ENCODE results near the gene NUDT8. TPM values are rescaled to one million over a fixed set of nuclear protein-coding genes. Genes with fewer than 3 reads are reported as not detected.
"Not testable (repeated sequence)": the region's sequence is repeated elsewhere in the genome, so short reads cannot be mapped to it uniquely, and the experiment has no call there.

Gene NUDT8
- total RNA-seq, 1 donor from 2014 or later: 0.62 TPM

GRCh38 chr11:67627812-67628624 lies 1.7 kb downstream of the NUDT8 start:
- DNase-seq: no peak

GRCh38 chr11:67627441-67627811 lies 2.3 kb downstream of the NUDT8 start:
- DNase-seq: no peak

- no peak for DNase-seq
These were observed 2.8 kb downstream of the NUDT8 start for GRCh38 chr11:67626970-67627369.

GRCh38 chr11:67626131-67626833 lies 3.5 kb downstream of the NUDT8 start:
- DNase-seq: not testable (repeated sequence)

- not testable (repeated sequence) for DNase-seq
These were observed 5.9 kb downstream of the NUDT8 start for GRCh38 chr11:67623795-67624194.

- not testable (repeated sequence) for DNase-seq
These were observed 6.8 kb downstream of the NUDT8 start for GRCh38 chr11:67622905-67623304.

- DNase-seq: not testable (repeated sequence)
These were observed 7.8 kb downstream of the NUDT8 start for GRCh38 chr11:67621928-67622327.

GRCh38 chr11:67620621-67621020 lies 9.1 kb downstream of the NUDT8 start:
- not testable (repeated sequence) for DNase-seq

GRCh38 chr11:67619683-67620618 lies 9.8 kb downstream of the NUDT8 start:
- DNase-seq: not testable (repeated sequence)

- DNase-seq: not testable (repeated sequence)
These were observed 10.7 kb downstream of the NUDT8 start for GRCh38 chr11:67618901-67619659.

GRCh38 chr11:67617243-67617953 lies 12.3 kb downstream of the NUDT8 start:
- no peak for DNase-seq

- DNase-seq: no peak
These were observed 13.1 kb downstream of the NUDT8 start for GRCh38 chr11:67616431-67617242.

- no peak for DNase-seq
These were observed 13.9 kb downstream of the NUDT8 start for GRCh38 chr11:67615728-67616430.

GRCh38 chr11:67614730-67615714 lies 14.7 kb downstream of the NUDT8 start:
- no peak for DNase-seq

- DNase-seq: no peak
These were observed 15.6 kb downstream of the NUDT8 start for GRCh38 chr11:67613960-67614715.

- no peak for DNase-seq
These were observed 16.3 kb downstream of the NUDT8 start for GRCh38 chr11:67613313-67613959.

- DNase-seq: no peak
These were observed 17.0 kb downstream of the NUDT8 start for GRCh38 chr11:67612751-67613150.

Measured in occipital lobe (tissue), 2 donors.